Stimulated activated naive CD8-positive, alpha-beta T cell treated with anti-CD3 and anti-CD28 coated beads, Interleukin-15, Interleukin-2, amounts not matched to agents 100 ng/mL and 50 ng/mL, for 24 hours (primary cell): ENCODE data around the gene COL25A1.
"Not testable (repeated sequence)": the region's sequence is repeated elsewhere in the genome, so short reads cannot be mapped to it uniquely, and the experiment has no call there.

Source experiments
- H3K27ac Mint-ChIP-seq: one replicate; pipeline ENCODE4 v1.8.0; 2021; ENCODE audit warnings: mild to moderate bottlenecking, mixed read lengths
- H3K27me3 Mint-ChIP-seq: one replicate; pipeline ENCODE4 v1.8.0; 2021; ENCODE audit warnings: mixed read lengths
- H3K36me3 Mint-ChIP-seq: one replicate; pipeline ENCODE4 v1.8.0; 2021; ENCODE audit warnings: low read depth, mixed read lengths
- H3K4me1 Mint-ChIP-seq: one replicate; pipeline ENCODE4 v1.8.0; 2021; ENCODE audit warnings: low read depth, mixed read lengths
- H3K4me3 Mint-ChIP-seq: one replicate; pipeline ENCODE4 v1.8.0; 2021; ENCODE audit warnings: mild to moderate bottlenecking, mixed read lengths
- H3K9me3 Mint-ChIP-seq: one replicate; pipeline ENCODE4 v1.8.0; 2021; ENCODE audit warnings: mixed read lengths

Gene COL25A1

GRCh38 chr4:109072595-109072994 lies 229.9 kb downstream of the COL25A1 start:
- H3K27me3 Mint-ChIP-seq = peaks cover 5% of the 10 kb centered on the region
- H3K4me1 Mint-ChIP-seq = no peaks in the 10 kb centered on the region
- no peaks in the 10 kb centered on the region for H3K9me3 Mint-ChIP-seq
- no peak overlapping the region for H3K4me3 Mint-ChIP-seq
- H3K27ac Mint-ChIP-seq = no peak overlapping the region
- H3K36me3 Mint-ChIP-seq = no peaks in the 10 kb centered on the region

GRCh38 chr4:109070677-109071076 lies 231.8 kb downstream of the COL25A1 start:
- not testable (repeated sequence) for H3K4me3 Mint-ChIP-seq, H3K27ac Mint-ChIP-seq, H3K36me3 Mint-ChIP-seq, H3K27me3 Mint-ChIP-seq, H3K4me1 Mint-ChIP-seq, H3K9me3 Mint-ChIP-seq

GRCh38 chr4:109067508-109068235 lies 234.8 kb downstream of the COL25A1 start:
- no peaks in the 10 kb centered on the region for H3K27me3 Mint-ChIP-seq
- no peak overlapping the region for H3K27ac Mint-ChIP-seq
- no peaks in the 10 kb centered on the region for H3K36me3 Mint-ChIP-seq
- no peaks in the 10 kb centered on the region for H3K4me1 Mint-ChIP-seq
- no peak overlapping the region for H3K4me3 Mint-ChIP-seq
- H3K9me3 Mint-ChIP-seq = no peaks in the 10 kb centered on the region

GRCh38 chr4:109065006-109065405 lies 237.5 kb downstream of the COL25A1 start:
- Mint-ChIP-seq H3K36me3 (no peaks in the 10 kb centered on the region), H3K4me1 (no peaks in the 10 kb centered on the region), H3K9me3 (no peaks in the 10 kb centered on the region), H3K4me3 (no peak overlapping the region), H3K27ac (no peak overlapping the region), H3K27me3 (peaks cover 6% of the 10 kb centered on the region)

- Mint-ChIP-seq H3K9me3 (no peaks in the 10 kb centered on the region), H3K27me3 (peaks cover 5% of the 10 kb centered on the region), H3K4me1 (no peaks in the 10 kb centered on the region), H3K4me3 (no peak overlapping the region), H3K27ac (no peak overlapping the region), H3K36me3 (no peaks in the 10 kb centered on the region)
Observed at GRCh38 chr4:109053257-109053656, 249.2 kb downstream of the COL25A1 start.

- Mint-ChIP-seq H3K36me3 (no peaks in the 10 kb centered on the region), H3K27me3 (peaks cover 5% of the 10 kb centered on the region), H3K4me3 (no peak overlapping the region), H3K9me3 (no peaks in the 10 kb centered on the region), H3K4me1 (no peaks in the 10 kb centered on the region), H3K27ac (no peak overlapping the region)
Observed at GRCh38 chr4:109052821-109053220, 249.6 kb downstream of the COL25A1 start.

- Mint-ChIP-seq H3K9me3 (no peaks in the 10 kb centered on the region), H3K27ac (no peak overlapping the region), H3K36me3 (no peaks in the 10 kb centered on the region), H3K4me1 (no peaks in the 10 kb centered on the region), H3K4me3 (no peak overlapping the region), H3K27me3 (peaks cover 5% of the 10 kb centered on the region)
Observed at GRCh38 chr4:109051054-109051453, 251.4 kb downstream of the COL25A1 start.

GRCh38 chr4:109049926-109050325 lies 252.5 kb downstream of the COL25A1 start:
- Mint-ChIP-seq H3K9me3 (no peaks in the 10 kb centered on the region), H3K27me3 (no peaks in the 10 kb centered on the region), H3K4me3 (no peak overlapping the region), H3K4me1 (no peaks in the 10 kb centered on the region), H3K27ac (no peak overlapping the region), H3K36me3 (no peaks in the 10 kb centered on the region)

GRCh38 chr4:109046471-109047201 lies 255.8 kb downstream of the COL25A1 start:
- Mint-ChIP-seq H3K27ac (no peak overlapping the region), H3K36me3 (no peaks in the 10 kb centered on the region), H3K4me3 (no peak overlapping the region), H3K4me1 (no peaks in the 10 kb centered on the region), H3K27me3 (no peaks in the 10 kb centered on the region), H3K9me3 (no peaks in the 10 kb centered on the region)

GRCh38 chr4:109044431-109044830 lies 258.0 kb downstream of the COL25A1 start:
- H3K36me3 Mint-ChIP-seq = no peaks in the 10 kb centered on the region
- H3K4me3 Mint-ChIP-seq = no peak overlapping the region
- H3K9me3 Mint-ChIP-seq = no peaks in the 10 kb centered on the region
- no peak overlapping the region for H3K27ac Mint-ChIP-seq
- H3K4me1 Mint-ChIP-seq = no peaks in the 10 kb centered on the region
- no peaks in the 10 kb centered on the region for H3K27me3 Mint-ChIP-seq

- Mint-ChIP-seq H3K27ac (no peak overlapping the region), H3K4me3 (no peak overlapping the region), H3K4me1 (no peaks in the 10 kb centered on the region), H3K27me3 (peaks cover 5% of the 10 kb centered on the region), H3K9me3 (no peaks in the 10 kb centered on the region), H3K36me3 (no peaks in the 10 kb centered on the region)
Observed at GRCh38 chr4:109043286-109043685, 259.2 kb downstream of the COL25A1 start.

GRCh38 chr4:109041463-109042360 lies 260.7 kb downstream of the COL25A1 start:
- no peak overlapping the region for H3K27ac Mint-ChIP-seq
- no peak overlapping the region for H3K4me3 Mint-ChIP-seq
- peaks cover 5% of the 10 kb centered on the region for H3K27me3 Mint-ChIP-seq

GRCh38 chr4:109040441-109040840 lies 262.0 kb downstream of the COL25A1 start:
- Mint-ChIP-seq H3K4me3 (no peak overlapping the region), H3K36me3 (no peaks in the 10 kb centered on the region), H3K4me1 (no peaks in the 10 kb centered on the region), H3K27me3 (peaks cover 5% of the 10 kb centered on the region), H3K9me3 (no peaks in the 10 kb centered on the region), H3K27ac (no peak overlapping the region)

More at GRCh38 chr4:109041463-109042360, 260.7 kb downstream of the COL25A1 start:
- Mint-ChIP-seq H3K9me3 (no peaks in the 10 kb centered on the region), H3K36me3 (no peaks in the 10 kb centered on the region), H3K4me1 (no peaks in the 10 kb centered on the region)

GRCh38 chr4:109037026-109037425 lies 265.4 kb downstream of the COL25A1 start:
- Mint-ChIP-seq H3K9me3 (no peaks in the 10 kb centered on the region), H3K4me1 (no peaks in the 10 kb centered on the region), H3K27ac (no peak overlapping the region), H3K4me3 (no peak overlapping the region), H3K36me3 (no peaks in the 10 kb centered on the region), H3K27me3 (peaks cover 5% of the 10 kb centered on the region)

- Mint-ChIP-seq H3K4me3 (no peak overlapping the region), H3K4me1 (no peaks in the 10 kb centered on the region), H3K36me3 (no peaks in the 10 kb centered on the region), H3K9me3 (no peaks in the 10 kb centered on the region), H3K27ac (no peak overlapping the region), H3K27me3 (peaks cover 4% of the 10 kb centered on the region)
Observed at GRCh38 chr4:109033993-109034392, 268.5 kb downstream of the COL25A1 start.
